Tibial nerve (tissue), 4 donors: ENCODE results near the gene UGGT2. TPM values are rescaled to one million over a fixed set of nuclear protein-coding genes. Genes with fewer than 3 reads are reported as not detected.
"Not testable (repeated sequence)": the region's sequence is repeated elsewhere in the genome, so short reads cannot be mapped to it uniquely, and the experiment has no call there.

ENCODE experiments used
- DNase-seq, 2 donors: peaks; one replicate each; pipeline ENCODE4 v3.0.0-alpha.2; 2019; ENCODE audit warnings: low spot score in 2 of 2
- H3K27ac ChIP-seq, 4 donors: fragments of 200-600 bp; sonication (generic) in 3 of 4; one replicate each; pipeline ENCODE4 v1.5.1; 2017 to 2019; ENCODE audit warnings: mild to moderate bottlenecking in 1 of 4
- H3K27me3 ChIP-seq, 2 donors: fragments of 200-600 bp; sonication (generic) in 1 of 2; one replicate each; pipeline versions ENCODE4 v1.5.1 to v1.6.0; 2017 to 2019
- H3K36me3 ChIP-seq, 3 donors: fragments of 200-600 bp; sonication (generic); one replicate each; pipeline ENCODE4 v1.5.1; 2018 to 2019
- H3K4me1 ChIP-seq, 4 donors: fragments of 200-600 bp; sonication (generic) in 3 of 4; one replicate each; pipeline ENCODE4 v1.5.1; 2017 to 2019
- H3K4me3 ChIP-seq, 4 donors: fragments of 200-600 bp; sonication (generic) in 3 of 4; one replicate each; pipeline ENCODE4 v1.5.1; 2017 to 2019; ENCODE audit warnings: mild to moderate bottlenecking in 1 of 4, moderate library complexity in 1 of 4
- H3K9me3 ChIP-seq, 4 donors: fragments of 200-600 bp; sonication (generic) in 3 of 4; one replicate each; pipeline ENCODE4 v1.5.1; 2017 to 2019
- EP300 ChIP-seq, 2 donors: sonication (generic); formaldehyde crosslinking; IDR thresholded peaks; one replicate each; pipeline ENCODE4 v1.6.1; 2017; ENCODE audit warnings: antibody characterized with exemption in 2 of 2, mild to moderate bottlenecking in 1 of 2
- POLR2A ChIP-seq, 2 donors: fragments of 450-650 bp; IDR thresholded peaks; one replicate each; pipeline ENCODE4 v1.6.1; 2017; ENCODE audit warnings: antibody characterized with exemption in 2 of 2, mild to moderate bottlenecking in 2 of 2, moderate library complexity in 2 of 2
- WGBS, 2 donors: methylation state at CpG; one replicate each; pipeline ENCODE4 v1.1.5; 2018; 5-methylcytosine and 5-hydroxymethylcytosine counted together
- total RNA-seq, 4 donors: library from RNA; depleted of rRNA; stranded (reverse); fragments of >200 nt; gene quantifications; one replicate each; pipeline ENCODE4 v1.1.0, GENCODE V29; 2016
- TF ChIP-seq, protein P1 (sequence below), 5 experiments: fragments of 200-600 bp in 3 of 5; fragments of 450-650 bp in 2 of 5; sonication (generic) in 3 of 5; IDR thresholded peaks; one replicate each; pipeline ENCODE4 v1.5.1; 2016 to 2019; ENCODE audit warnings: antibody characterized with exemption in 5 of 5, mild to moderate bottlenecking in 3 of 5, moderate library complexity in 2 of 5

UGGT2 gene
- total RNA-seq, 4 donors from 2014 or later, result 47.7 to 62.4 (median 61.0) TPM

DNA sequence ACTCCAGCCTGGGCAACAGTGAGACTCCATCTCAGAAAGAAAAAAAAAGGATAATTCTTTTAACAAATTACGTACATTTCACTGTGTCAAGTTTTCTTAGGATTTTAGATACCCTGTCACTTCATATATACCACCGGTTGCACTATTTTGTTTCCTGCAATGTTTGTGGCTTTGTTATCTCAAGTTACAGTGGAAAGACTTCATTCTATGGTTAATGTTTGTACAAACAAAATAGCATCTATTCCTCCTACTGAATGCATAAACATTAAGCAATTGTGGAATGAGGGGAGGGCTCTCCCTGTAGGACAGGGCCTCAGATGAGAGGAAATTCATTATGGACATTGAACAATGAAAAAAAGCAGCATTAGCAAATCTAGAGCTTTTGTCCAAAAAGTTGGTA lies 256.2 kb downstream of the UGGT2 start:
- 56 to 78% methylated on average over 2 of the region's 2 CpGs for WGBS, 2 donors
- no peak overlapping the region for H3K27ac ChIP-seq
- H3K27me3 ChIP-seq, result no peaks in the 10 kb centered on the region
- DNase-seq, result no peak
- H3K36me3 ChIP-seq, result peaks cover 0 to 61% (median 0%) of the 10 kb centered on the region in 3 donors
- no peaks in the 10 kb centered on the region for H3K9me3 ChIP-seq
- TF ChIP-seq POLR2A (IDR thresholded peaks at IDR 0.05), result no peak
- no peak for TF ChIP-seq EP300 (IDR thresholded peaks at IDR 0.05)
- TF ChIP-seq, protein P1, sequence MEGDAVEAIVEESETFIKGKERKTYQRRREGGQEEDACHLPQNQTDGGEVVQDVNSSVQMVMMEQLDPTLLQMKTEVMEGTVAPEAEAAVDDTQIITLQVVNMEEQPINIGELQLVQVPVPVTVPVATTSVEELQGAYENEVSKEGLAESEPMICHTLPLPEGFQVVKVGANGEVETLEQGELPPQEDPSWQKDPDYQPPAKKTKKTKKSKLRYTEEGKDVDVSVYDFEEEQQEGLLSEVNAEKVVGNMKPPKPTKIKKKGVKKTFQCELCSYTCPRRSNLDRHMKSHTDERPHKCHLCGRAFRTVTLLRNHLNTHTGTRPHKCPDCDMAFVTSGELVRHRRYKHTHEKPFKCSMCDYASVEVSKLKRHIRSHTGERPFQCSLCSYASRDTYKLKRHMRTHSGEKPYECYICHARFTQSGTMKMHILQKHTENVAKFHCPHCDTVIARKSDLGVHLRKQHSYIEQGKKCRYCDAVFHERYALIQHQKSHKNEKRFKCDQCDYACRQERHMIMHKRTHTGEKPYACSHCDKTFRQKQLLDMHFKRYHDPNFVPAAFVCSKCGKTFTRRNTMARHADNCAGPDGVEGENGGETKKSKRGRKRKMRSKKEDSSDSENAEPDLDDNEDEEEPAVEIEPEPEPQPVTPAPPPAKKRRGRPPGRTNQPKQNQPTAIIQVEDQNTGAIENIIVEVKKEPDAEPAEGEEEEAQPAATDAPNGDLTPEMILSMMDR (IDR thresholded peaks at IDR 0.05), result no peak
- H3K4me1 ChIP-seq, result no peaks in the 10 kb centered on the region
- H3K4me3 ChIP-seq, result no peak overlapping the region

DNA sequence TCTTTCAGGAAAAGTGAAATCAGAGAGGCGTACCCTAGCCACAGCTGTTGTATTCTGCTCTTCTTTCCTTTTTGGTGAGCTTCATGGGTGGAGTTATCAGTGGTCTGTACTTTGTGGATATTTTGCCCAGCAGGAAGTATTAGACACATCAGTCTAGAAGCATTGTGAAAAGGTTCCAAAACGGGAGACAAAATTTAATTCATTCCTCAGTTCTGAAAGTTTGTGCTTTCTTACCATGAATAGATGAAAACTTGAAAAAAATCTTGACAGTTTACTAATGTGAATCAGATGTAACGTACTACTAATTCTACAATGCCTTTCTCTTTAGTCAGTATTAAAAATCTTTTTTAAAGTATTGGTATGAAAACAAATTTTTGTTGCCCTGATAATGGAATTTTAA lies 259.4 kb downstream of the UGGT2 start:
- H3K27ac ChIP-seq, result no peak overlapping the region
- H3K4me1 ChIP-seq, result no peaks in the 10 kb centered on the region
- H3K9me3 ChIP-seq, result peaks cover 0 to 7% (median 0%) of the 10 kb centered on the region in 4 donors
- no peak overlapping the region for H3K4me3 ChIP-seq
- 83 to 89% methylated on average over 3 of the region's 3 CpGs for WGBS, 2 donors
- TF ChIP-seq EP300 (IDR thresholded peaks at IDR 0.05) (no peak), POLR2A (IDR thresholded peaks at IDR 0.05) (no peak)
- TF ChIP-seq, protein P1 (IDR thresholded peaks at IDR 0.05), result no peak
- no peaks in the 10 kb centered on the region for H3K27me3 ChIP-seq
- DNase-seq, result no peak
- peaks cover 0 to 71% (median 0%) of the 10 kb centered on the region in 3 donors for H3K36me3 ChIP-seq

DNA sequence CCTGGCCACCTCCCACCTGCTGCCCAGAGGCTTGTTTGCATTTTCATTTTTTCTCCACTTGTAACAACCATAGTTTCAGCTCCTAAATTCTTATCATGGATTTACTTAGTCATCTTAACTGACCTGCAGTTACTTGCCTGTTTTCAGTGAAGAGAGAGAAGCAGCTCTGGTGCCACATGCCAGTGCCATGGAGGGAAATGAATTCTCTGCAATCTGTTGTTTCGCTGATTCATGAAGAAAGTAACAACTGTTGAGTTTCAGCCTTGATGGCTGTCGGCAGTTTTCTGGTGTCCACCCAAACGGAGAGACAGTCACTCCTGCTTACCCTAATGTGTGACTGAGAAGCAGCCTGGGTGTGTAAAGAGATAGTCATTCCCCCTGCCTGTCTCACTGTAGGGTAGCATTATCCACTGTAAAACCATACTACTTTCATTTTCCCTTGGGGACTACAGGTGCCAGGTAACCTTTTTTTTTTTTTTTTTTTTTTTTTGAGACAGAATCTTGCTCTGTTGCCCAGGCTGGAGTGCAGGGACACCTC lies 260.1 kb downstream of the UGGT2 start:
- Histone ChIP-seq H3K36me3 (peaks cover 0 to 73% (median 0%) of the 10 kb centered on the region in 3 donors), H3K9me3 (peaks cover 0 to 7% (median 0%) of the 10 kb centered on the region in 4 donors), H3K27me3 (no peaks in the 10 kb centered on the region), H3K4me3 (no peak overlapping the region), H3K27ac (no peak overlapping the region), H3K4me1 (no peaks in the 10 kb centered on the region)
- 91 to 92% methylated on average over 3 of the region's 3 CpGs for WGBS, 2 donors
- no peak for DNase-seq
- TF ChIP-seq POLR2A (IDR thresholded peaks at IDR 0.05) (no peak), EP300 (IDR thresholded peaks at IDR 0.05) (no peak)
- TF ChIP-seq, protein P1 (IDR thresholded peaks at IDR 0.05), result no peak

DNA sequence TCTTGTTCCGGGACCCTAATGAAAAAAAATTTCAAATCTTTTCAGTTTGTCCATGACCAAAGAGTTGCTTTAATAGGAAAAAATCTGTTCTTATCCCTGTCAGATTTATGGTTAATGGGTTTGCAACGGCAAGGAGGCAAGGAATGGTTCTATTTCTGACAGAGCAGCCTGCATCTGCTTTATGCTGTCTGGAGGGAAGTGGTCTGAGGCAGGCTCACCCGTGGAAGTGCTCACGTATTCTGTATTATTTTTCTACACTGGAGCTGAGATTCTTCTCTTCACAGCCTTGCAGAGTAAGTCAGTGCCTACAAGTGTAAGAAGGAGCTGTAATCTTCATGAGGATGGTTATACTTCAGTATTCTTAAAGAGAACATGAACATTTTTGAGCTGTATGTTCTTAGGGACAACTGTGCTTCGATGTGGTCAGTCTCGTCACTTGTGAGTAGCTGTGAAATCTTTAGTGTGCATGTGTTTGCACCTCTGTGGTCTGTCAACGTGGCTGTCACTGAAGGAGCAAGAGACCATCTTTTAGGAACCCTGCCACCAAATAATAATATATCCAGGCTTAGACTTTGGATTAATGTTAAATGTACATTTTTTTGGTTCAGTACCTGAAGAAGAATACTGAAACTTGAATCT lies 262.0 kb downstream of the UGGT2 start:
- 78 to 87% methylated on average over 7 of the region's 7 CpGs for WGBS, 2 donors
- peaks cover 0 to 86% (median 0%) of the 10 kb centered on the region in 3 donors for H3K36me3 ChIP-seq
- peaks cover 0 to 7% (median 0%) of the 10 kb centered on the region in 4 donors for H3K9me3 ChIP-seq
- no peak for DNase-seq
- H3K4me3 ChIP-seq, result no peak overlapping the region
- H3K27me3 ChIP-seq, result no peaks in the 10 kb centered on the region
- TF ChIP-seq EP300 (IDR thresholded peaks at IDR 0.05) (no peak), POLR2A (IDR thresholded peaks at IDR 0.05) (no peak)
- TF ChIP-seq, protein P1 (IDR thresholded peaks at IDR 0.05), result no peak
- H3K4me1 ChIP-seq, result no peaks in the 10 kb centered on the region
- no peak overlapping the region for H3K27ac ChIP-seq

DNA sequence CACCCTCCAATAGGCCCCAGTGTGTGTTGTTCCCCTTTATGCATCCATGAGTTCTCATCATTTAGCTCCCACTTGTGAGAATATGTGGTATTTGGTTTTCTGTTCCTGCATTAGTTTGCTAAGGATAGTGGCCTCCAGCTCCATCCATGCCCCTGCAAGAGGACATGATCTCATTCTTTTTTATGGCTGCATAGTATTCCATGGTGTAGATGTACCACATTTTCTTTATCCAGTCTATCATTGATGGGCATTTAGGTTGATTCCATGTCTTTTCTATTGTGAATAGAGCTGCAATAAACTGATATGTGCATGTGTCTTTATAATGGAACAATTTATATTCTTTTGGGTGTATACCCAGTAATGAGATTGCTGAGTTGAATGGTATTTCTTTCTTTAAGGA lies 263.9 kb downstream of the UGGT2 start:
- not testable (repeated sequence) for H3K27ac ChIP-seq, DNase-seq, H3K9me3 ChIP-seq, H3K27me3 ChIP-seq, H3K4me1 ChIP-seq, H3K4me3 ChIP-seq
- H3K36me3 ChIP-seq, result peaks cover 0 to 70% (median 0%) of the 10 kb centered on the region in 3 donors
